ENCODE data around the gene RBBP8NL. TPM values are rescaled to one million over a fixed set of nuclear protein-coding genes. Genes with fewer than 3 reads are reported as not detected.

The RBBP8NL gene
- total and polyA plus RNA-seq, 2 of the 8 experiments (the other 6 are each of a cell fraction or from before 2014, with no cell fraction given): 0.43 to 0.48 TPM

- peak overlapping the region; percentile 57 for H4K8ac ChIP-seq (ENCODE audit: extremely low read depth, insufficient read depth, low read length)
- peaks cover 18 to 24% (median 21%) of the 10 kb centered on the region in 4 experiments for H3K36me3 ChIP-seq (ENCODE audit: control insufficient read depth in 2 of 4, insufficient read depth in 4 of 4, low read length in 3 of 4)
- CTCF ChIA-PET (ENCODE audit: partially characterized antibody): interaction anchor here (0.9 to 9.6 kb wide), 9 partner anchors 9 to 196 kb away, joined by 3 to 103 read pairs (median 3); no protein-coding TSS in a partner anchor
- no peak overlapping the region for H3K9ac ChIP-seq (replicated peaks in 1 of 4; ENCODE audit: extremely low read depth in 1 of 4, low read depth in 3 of 4, low read length in 3 of 4)
- H2BK120ac ChIP-seq (replicated peaks; ENCODE audit: low read depth, low read length): no peak overlapping the region
- no peak overlapping the region for H2BK20ac ChIP-seq (ENCODE audit: low read length)
- no peak for FAIRE-seq
- no peak overlapping the region for H2AFZ ChIP-seq (ENCODE audit: low read length)
- H3K23ac ChIP-seq (ENCODE audit: insufficient read length): no peak overlapping the region
- H3K23me2 ChIP-seq (ENCODE audit: low read depth, low read length): peaks cover 7% of the 10 kb centered on the region; the same call in 1 of the 2 replicates
- H3K27me3 ChIP-seq (replicated peaks in 1 of 4; ENCODE audit: control insufficient read depth in 3 of 4, extremely low read depth in 1 of 4, insufficient read depth in 3 of 4, low read length in 3 of 4): no peaks in the 10 kb centered on the region
- H2AK5ac ChIP-seq (ENCODE audit: low read depth, low read length): no peak overlapping the region
- H3K4ac ChIP-seq (replicated peaks; ENCODE audit: insufficient read length, low read depth, low read length): no peak overlapping the region
- H3K9me3 ChIP-seq (ENCODE audit: insufficient read depth in 2 of 2, low read depth in 1 of 2, low read length in 1 of 2): no peaks in the 10 kb centered on the region
- no peak overlapping the region for H2BK15ac ChIP-seq (ENCODE audit: low read length)
- peaks cover 0 to 8% (median 2%) of the 10 kb centered on the region in 4 experiments; a peak in 5 of 7 replicates for H3K4me1 ChIP-seq (replicated peaks in 1 of 4; ENCODE audit: control insufficient read depth in 3 of 4, insufficient read depth in 4 of 4, low read length in 3 of 4)
- H4K91ac ChIP-seq (replicated peaks; ENCODE audit: insufficient read length, low read length): no peak overlapping the region
- peaks cover 8 to 21% of the 10 kb centered on the region in 2 experiments for H4K20me1 ChIP-seq (replicated peaks in 1 of 2; ENCODE audit: control insufficient read depth in 1 of 2, insufficient read depth in 2 of 2, low read length in 2 of 2)
- H3K27ac ChIP-seq (ENCODE audit: low read depth, low read length): no peak overlapping the region
- H4K5ac ChIP-seq (ENCODE audit: insufficient read length, low read depth, low read length): no peak overlapping the region
- no peak overlapping the region for H3K4me3 ChIP-seq (ENCODE audit: extremely low read depth in 1 of 4, insufficient read depth in 2 of 4, low read depth in 3 of 4, low read length in 4 of 4)
- POLR2A ChIA-PET (ENCODE audit: partially characterized antibody): interaction anchor here (0.7 to 9.0 kb wide), 13 partner anchors 10 to 91 kb away, joined by 3 to 176 read pairs (median 10); partner anchors contain the start of genes ADRM1 and LAMA5
- no peak for DNase-seq (ENCODE audit: low read depth in 1 of 2, low spot score in 2 of 2)
- H3K18ac ChIP-seq (ENCODE audit: extremely low read depth, low read length): no peak overlapping the region
- WGBS, 2 experiments (ENCODE audit: extremely low coverage in 1 of 2, insufficient coverage in 1 of 2, insufficient read length in 1 of 2, insufficient replicate concordance in 2 of 2, low coverage in 1 of 2, low lambda C conversion rate in 2 of 2, missing lambda C conversion rate in 1 of 2): 90% methylated on average over 35 of the region's 44 CpGs; no CpG with 5 or more reads in 1 of the 2 experiments
- peaks cover 4 to 21% of the 10 kb centered on the region in 2 experiments; a peak in 3 of 4 replicates for H3K79me2 ChIP-seq (ENCODE audit: control insufficient read depth in 1 of 2, insufficient read depth in 2 of 2, low read length in 2 of 2)
- H3K56ac ChIP-seq (replicated peaks; ENCODE audit: insufficient read length, low read depth, low read length): no peak overlapping the region
- H3K79me1 ChIP-seq (ENCODE audit: low read depth, low read length): peaks cover 10% of the 10 kb centered on the region
- no peak overlapping the region for H3K14ac ChIP-seq (ENCODE audit: insufficient read length)
- no peak overlapping the region for H3K4me2 ChIP-seq (ENCODE audit: insufficient read depth in 1 of 2, low read depth in 2 of 2, low read length in 2 of 2)
- no peak overlapping the region for H2BK5ac ChIP-seq (ENCODE audit: low read depth, low read length)
- no peak overlapping the region for H2BK12ac ChIP-seq (ENCODE audit: low read depth, low read length)
- no peak for TF ChIP-seq SIX5 (IDR thresholded peaks at IDR 0.05; ENCODE audit: low read depth, low read length)
- TF ChIP-seq JUND (IDR thresholded peaks at IDR 0.05; ENCODE audit: low read length): no peak
- TF ChIP-seq SAP30 (IDR thresholded peaks at IDR 0.05; ENCODE audit: insufficient read depth, insufficient replicate concordance, low read length): no peak
- TF ChIP-seq EP300 (IDR thresholded peaks at IDR 0.05; ENCODE audit: borderline replicate concordance in 1 of 2, low read depth in 2 of 2, low read length in 2 of 2): no peak
- TF ChIP-seq EZH2 (IDR thresholded peaks at IDR 0.05; ENCODE audit: low read depth, low read length, severe bottlenecking): no peak
- TF ChIP-seq RXRA (IDR thresholded peaks at IDR 0.05; ENCODE audit: insufficient read depth, low read depth, low read length): no peak
- no peak for TF ChIP-seq SIN3A (conservative IDR thresholded peaks at IDR 0.05 in 1 of 2, IDR thresholded peaks at IDR 0.05 in 1 of 2; ENCODE audit: low read depth in 1 of 2, low read length in 2 of 2)
- no peak for TF ChIP-seq CBX8 (IDR thresholded peaks at IDR 0.05; ENCODE audit: borderline replicate concordance, low read depth, low read length)
- no peak for TF ChIP-seq TBP (IDR thresholded peaks at IDR 0.05; ENCODE audit: low read depth, low read length)
These were observed 35.9 kb downstream of the RBBP8NL start for GRCh38 chr20:62391165-62392076.

Data from H1 (cell line).